ENCODE measurements around the gene GATA2. TPM values are rescaled to one million over a fixed set of nuclear protein-coding genes. Genes with fewer than 3 reads are reported as not detected.

Gene GATA2
- total and polyA plus RNA-seq, 2 of the 13 experiments (the other 11 are each of a cell fraction or from before 2014, with no cell fraction given) = 3.5 to 6.2 TPM

GRCh38 chr3:128486681-128487537 is 6.1 kb downstream of the GATA2 start (continued):
- TF ChIP-seq NR2F6 (IDR thresholded peaks at IDR 0.05) (no peak), NR2F6 (CRISPR knock-in tag; IDR thresholded peaks at IDR 0.05) (no peak), ZNF784 (CRISPR knock-in tag; IDR thresholded peaks at IDR 0.05; ENCODE audit: borderline replicate concordance) (peak; percentile 34; the same call in 1 of the 2 replicates), ZFY (CRISPR knock-in tag; IDR thresholded peaks at IDR 0.05) (peak; percentile 62), RBFOX2 (IDR thresholded peaks at IDR 0.05; ENCODE audit: low read depth, low read length) (no peak), ZFX (CRISPR knock-in tag; IDR thresholded peaks at IDR 0.05; ENCODE audit: low read depth) (peak; percentile 50; the same call in 1 of the 2 replicates), JARID2 (CRISPR knock-in tag; IDR thresholded peaks at IDR 0.05; ENCODE audit: insufficient replicate concordance) (no peak), ASH2L (IDR thresholded peaks at IDR 0.05; ENCODE audit: insufficient read length, low read depth, low read length) (peak; percentile 44), KMT2B (CRISPR knock-in tag; IDR thresholded peaks at IDR 0.05) (no peak), KMT2A (CRISPR knock-in tag; IDR thresholded peaks at IDR 0.05) (peak; percentile 62; the same call in 1 of the 2 replicates), ZNF276 (CRISPR knock-in tag; IDR thresholded peaks at IDR 0.05; ENCODE audit: low read depth) (no peak), ZNF75D (CRISPR knock-in tag; IDR thresholded peaks at IDR 0.05; ENCODE audit: borderline replicate concordance) (no peak), U2AF1 (optimal IDR thresholded peaks at IDR 0.05; ENCODE audit: low read depth, low read length) (no peak), MAZ (IDR thresholded peaks at IDR 0.05; ENCODE audit: borderline replicate concordance, low read depth, low read length) (no peak), MAZ (CRISPR knock-in tag; IDR thresholded peaks at IDR 0.05; ENCODE audit: low read depth) (0 out of 2 replicates have a peak, but pooled peaks have one; percentile 45), ZNF569 (CRISPR knock-in tag; IDR thresholded peaks at IDR 0.05; ENCODE audit: borderline replicate concordance) (no peak), PHF5A (CRISPR knock-in tag; IDR thresholded peaks at IDR 0.05; ENCODE audit: low read depth, unreplicated experiment) (no peak), ZFP91 (CRISPR knock-in tag; IDR thresholded peaks at IDR 0.05; ENCODE audit: borderline replicate concordance) (no peak), RXRA (CRISPR knock-in tag; IDR thresholded peaks at IDR 0.05) (peak; percentile 48; the same call in 1 of the 2 replicates), MZF1 (CRISPR knock-in tag; IDR thresholded peaks at IDR 0.05; ENCODE audit: borderline replicate concordance) (no peak), ZGPAT (CRISPR knock-in tag; IDR thresholded peaks at IDR 0.05) (peak; percentile 54; the same call in 1 of the 2 replicates), ZNF513 (CRISPR knock-in tag; conservative IDR thresholded peaks at IDR 0.05) (no peak)
